H1 (cell line): ENCODE measurements around the gene TMEM17. TPM values are rescaled to one million over a fixed set of nuclear protein-coding genes. Genes with fewer than 3 reads are reported as not detected.

ENCODE experiments used
- BCL11A ChIP-seq, 2 experiments: IDR thresholded peaks; one replicate each; pipeline ENCODE4 v1.6.1; 2011; ENCODE audit warnings: low read depth in 2 of 2, low read length in 2 of 2, mild to moderate bottlenecking in 2 of 2
- PHF8 ChIP-seq: fragments of 200-600 bp; sonication (generic); conservative IDR thresholded peaks from 2 replicates; pipeline ENCODE4 v1.7.1; 2012; ENCODE audit warnings: low read depth, mild to moderate bottlenecking, inconsistent platforms, low read length, moderate library complexity
- SIX5 ChIP-seq: IDR thresholded peaks from 2 replicates; pipeline ENCODE4 v1.6.1; 2011; ENCODE audit warnings: mild to moderate bottlenecking, low read depth, low read length
- SP1 ChIP-seq: IDR thresholded peaks from 2 replicates; pipeline ENCODE4 v1.6.1; 2011; ENCODE audit warnings: low read depth, low read length
- TEAD4 ChIP-seq: IDR thresholded peaks from 2 replicates; pipeline ENCODE4 v1.6.1; 2012; ENCODE audit warnings: low read depth, low read length, inconsistent platforms, mixed read lengths
- polyA plus RNA-seq, 7 experiments: library from polyadenylated mRNA; depleted of rRNA in 3 of 7; stranded (reverse) in 5 of 7; unstranded in 2 of 7; fragments of >200 nt in 5 of 7; fragments of 200-250 nt in 2 of 7; gene quantifications; 1 replicate in 5 of 7; 2 replicates in 1 of 7; 4 replicates in 1 of 7; pipeline versions ENCODE4 v1.2.1 to v1.2.3, GENCODE V29; 2011 to 2013; ENCODE audit warnings: missing spikeins in 2 of 7, mixed read lengths in 2 of 7
- small RNA-seq: library from polyadenylated mRNA; stranded (forward); fragments of <200 nt; extraction: miRNeasy Mini kit (QIAGEN cat#:217004); gene quantifications from one replicate; pipeline ENCODE3, GENCODE V24; 2013; ENCODE audit not compliant: insufficient read depth
- total RNA-seq: library from RNA; stranded (reverse); fragmentation: NEBNext Ultra II Directional; extraction: Animal tissue kit (Norgen Biotek cat#: 25700); gene quantifications from 2 replicates; pipeline ENCODE4 v1.2.1, GENCODE V29; 2021

TMEM17 gene
- total and polyA plus RNA-seq, 2 of the 8 experiments (the other 6 are each of a cell fraction or from before 2014, with no cell fraction given) = 0.69 to 1.2 TPM

DNA sequence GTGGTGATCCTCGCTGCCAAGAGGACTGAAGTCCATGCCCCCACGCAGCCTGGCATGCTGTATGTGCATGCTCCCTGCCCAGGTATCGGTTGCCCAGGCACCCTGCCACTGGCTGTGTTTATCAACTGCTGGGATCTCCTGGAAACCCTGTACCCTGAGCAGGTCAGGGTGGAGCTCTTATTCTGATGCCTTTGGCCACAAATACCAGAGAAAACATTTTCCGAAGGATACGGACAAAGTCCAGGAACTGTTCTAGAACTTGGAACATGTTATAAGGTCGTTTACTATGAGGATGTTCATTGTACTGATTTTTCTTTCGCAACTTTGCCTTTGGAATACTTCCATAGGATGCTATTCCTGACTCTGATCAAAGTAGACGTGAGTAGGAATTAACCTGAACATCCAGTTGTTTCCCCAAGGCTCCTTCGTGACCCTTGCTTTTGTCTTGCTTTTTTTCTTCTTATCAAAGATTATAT is 55.2 kb downstream of the TMEM17 start (continued):
- no peak for TF ChIP-seq BCL11A (IDR thresholded peaks at IDR 0.05; ENCODE audit: low read depth in 2 of 2, low read length in 2 of 2)
- TF ChIP-seq TEAD4 = no peak
- no peak for TF ChIP-seq PHF8
- no peak for TF ChIP-seq SIX5
- TF ChIP-seq SP1 = no peak
- TF ChIP-seq, all 59 proteins: peak for 0

Small RNA genes within 50 kb of the gene (small RNA-seq; reads per million reads assigned to genes)
- gene AC107083.1 (not detected), gene RN7SL18P (not detected)

Other genes starting within 250 kb of the TMEM17 start
- gene EHBP1, start 199.5 kb upstream of the TMEM17 start, total RNA-seq = 59.6 and 64.1 TPM in 2 replicates
- 8.1 and 12.0 TPM in 2 replicates for gene EHBP1, start 199.5 kb upstream of the TMEM17 start, polyA plus RNA-seq (2011; rRNA removed)